Neural progenitor cell (in vitro differentiated cells): ENCODE results near the gene RNF181. TPM values are rescaled to one million over a fixed set of nuclear protein-coding genes. Genes with fewer than 3 reads are reported as not detected.

ENCODE experiments used
- DNase-seq: peaks from one replicate; pipeline ENCODE4 v3.0.0-alpha.2; 2016; ENCODE audit warnings: low spot score
- H2AFZ ChIP-seq: fragments of 200-600 bp; sonication (generic); replicated peaks from 2 replicates; pipeline ENCODE4 v1.6.1; 2016; ENCODE audit warnings: antibody characterized with exemption
- H3F3A ChIP-seq: fragments of 200-600 bp; sonication (generic); 2 replicates; pipeline ENCODE4 v1.6.1; 2016; ENCODE audit warnings: antibody characterized with exemption, low read depth
- H3K27ac ChIP-seq: fragments of 200-600 bp; sonication (generic); 2 replicates; pipeline ENCODE4 v1.5.1; 2016; ENCODE audit warnings: mild to moderate bottlenecking
- H3K27me3 ChIP-seq: fragments of 200-600 bp; sonication (generic); 2 replicates; pipeline ENCODE4 v1.6.1; 2016; ENCODE audit warnings: mild to moderate bottlenecking, moderate library complexity
- H3K36me3 ChIP-seq: fragments of 200-600 bp; sonication (generic); 2 replicates; pipeline ENCODE4 v1.5.1; 2016
- H3K4me1 ChIP-seq: fragments of 200-600 bp; sonication (generic); 2 replicates; pipeline ENCODE4 v1.6.1; 2016; ENCODE audit warnings: mixed run types
- H3K4me2 ChIP-seq: fragments of 200-600 bp; sonication (generic); 2 replicates; pipeline ENCODE4 v1.6.1; 2016
- H3K4me3 ChIP-seq: fragments of 200-600 bp; sonication (generic); 2 replicates; pipeline ENCODE4 v1.5.1; 2016
- H3K79me2 ChIP-seq: fragments of 200-600 bp; sonication (generic); 2 replicates; pipeline ENCODE4 v1.6.1; 2016; ENCODE audit warnings: low read depth
- H3K9ac ChIP-seq: fragments of 200-600 bp; sonication (generic); 2 replicates; pipeline ENCODE4 v1.6.1; 2016
- H3K9me3 ChIP-seq: fragments of 200-600 bp; sonication (generic); 2 replicates; pipeline ENCODE4 v1.5.1; 2016; ENCODE audit warnings: low read depth
- H4K20me1 ChIP-seq: fragments of 200-600 bp; sonication (generic); 2 replicates; pipeline ENCODE4 v1.6.1; 2016; ENCODE audit warnings: low read depth
- H3K27ac Mint-ChIP-seq: 3 replicates; pipeline ENCODE4 v1.8.0; 2021; ENCODE audit warnings: mixed read lengths
- H3K27me3 Mint-ChIP-seq: 2 replicates; pipeline ENCODE4 v1.8.0; 2022; ENCODE audit warnings: low read depth, mild to moderate bottlenecking, inconsistent platforms, moderate library complexity, mixed read lengths; ENCODE audit not compliant: insufficient read depth
- H3K36me3 Mint-ChIP-seq: 3 replicates; pipeline ENCODE4 v1.8.0; 2021; ENCODE audit warnings: mixed read lengths
- H3K4me1 Mint-ChIP-seq: 3 replicates; pipeline ENCODE4 v1.8.0; 2021; ENCODE audit warnings: mixed read lengths
- H3K4me3 Mint-ChIP-seq: 3 replicates; pipeline ENCODE4 v1.8.0; 2021; ENCODE audit warnings: mild to moderate bottlenecking, moderate library complexity, mixed read lengths
- H3K9me3 Mint-ChIP-seq: 3 replicates; pipeline ENCODE4 v1.8.0; 2020; ENCODE audit warnings: mixed read lengths
- EZH2 ChIP-seq: fragments of 200-600 bp; sonication (generic); IDR thresholded peaks from 2 replicates; pipeline ENCODE4 v1.6.1; 2017; ENCODE audit warnings: antibody characterized with exemption, mild to moderate bottlenecking, moderate library complexity
- EZH2phosphoT487 ChIP-seq: fragments of 200-600 bp; sonication (generic); IDR thresholded peaks from 2 replicates; pipeline ENCODE4 v1.6.1; 2017; ENCODE audit warnings: antibody characterized with exemption
- total RNA-seq: library from RNA; depleted of rRNA; stranded (reverse); fragments of >200 nt; gene quantifications from 2 replicates; pipeline ENCODE4 v1.2.3, GENCODE V29; 2015; ENCODE audit warnings: low replicate concordance
- TF ChIP-seq, protein P1 (sequence below): fragments of 200-600 bp; sonication (generic); IDR thresholded peaks from 2 replicates; pipeline ENCODE4 v1.5.1; 2017; ENCODE audit warnings: antibody characterized with exemption, mild to moderate bottlenecking

The RNF181 gene
- total RNA-seq, 1 donor from 2014 or later = 81.3 TPM

DNA sequence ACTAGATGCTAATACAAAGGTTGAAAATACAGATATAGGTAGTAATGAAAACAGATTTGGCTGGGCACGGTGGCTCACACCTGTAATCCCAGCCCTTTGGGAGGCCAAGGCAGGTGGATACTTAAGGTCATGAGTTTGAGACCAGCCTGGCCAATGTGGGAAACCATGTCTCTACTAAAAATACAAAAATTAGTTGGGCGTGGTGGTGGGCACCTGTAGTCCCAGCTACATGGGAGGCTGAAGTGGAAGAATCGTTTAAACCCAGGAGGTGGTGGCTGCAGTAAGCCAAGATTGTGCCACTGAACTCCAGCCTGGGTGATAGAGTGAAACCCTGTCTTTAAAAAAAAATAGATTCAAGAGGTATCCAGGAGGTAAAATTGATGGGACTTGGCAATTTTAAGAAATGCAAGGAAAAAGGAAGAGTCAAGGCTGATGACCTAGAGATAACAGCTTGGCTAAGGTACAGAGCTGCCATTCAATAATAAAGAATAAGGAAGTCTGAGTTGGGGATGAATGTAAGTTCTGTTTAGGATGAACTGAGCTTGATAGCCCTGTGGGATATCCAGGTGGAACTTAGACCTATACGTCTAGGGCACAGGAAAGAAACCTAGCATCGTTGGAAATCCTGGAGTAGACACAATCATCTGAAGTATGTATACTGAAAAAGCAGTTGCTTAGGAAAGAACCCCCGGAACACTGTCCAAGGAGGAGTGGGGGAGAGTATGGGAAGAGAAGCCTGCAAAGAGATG, 47.5 kb upstream of the RNF181 start:
- no peak overlapping the region for H3K27ac Mint-ChIP-seq
- Histone ChIP-seq H3K9me3 (no peaks in the 10 kb centered on the region), H3K27ac (no peak overlapping the region), H3K79me2 (peaks cover 7% of the 10 kb centered on the region), H3K27me3 (no peaks in the 10 kb centered on the region), H3F3A (peaks cover 66% of the 10 kb centered on the region), H3K4me3 (no peak overlapping the region), H3K36me3 (peaks cover 6% of the 10 kb centered on the region), H2AFZ (no peak overlapping the region), H3K4me2 (no peak overlapping the region), H3K4me1 (peaks cover under 1% of the 10 kb centered on the region), H3K9ac (no peak overlapping the region), H4K20me1 (peaks cover 42% of the 10 kb centered on the region)
- peaks cover 11% of the 10 kb centered on the region for H3K4me1 Mint-ChIP-seq
- TF ChIP-seq EZH2phosphoT487 = no peak
- TF ChIP-seq, protein P1, sequence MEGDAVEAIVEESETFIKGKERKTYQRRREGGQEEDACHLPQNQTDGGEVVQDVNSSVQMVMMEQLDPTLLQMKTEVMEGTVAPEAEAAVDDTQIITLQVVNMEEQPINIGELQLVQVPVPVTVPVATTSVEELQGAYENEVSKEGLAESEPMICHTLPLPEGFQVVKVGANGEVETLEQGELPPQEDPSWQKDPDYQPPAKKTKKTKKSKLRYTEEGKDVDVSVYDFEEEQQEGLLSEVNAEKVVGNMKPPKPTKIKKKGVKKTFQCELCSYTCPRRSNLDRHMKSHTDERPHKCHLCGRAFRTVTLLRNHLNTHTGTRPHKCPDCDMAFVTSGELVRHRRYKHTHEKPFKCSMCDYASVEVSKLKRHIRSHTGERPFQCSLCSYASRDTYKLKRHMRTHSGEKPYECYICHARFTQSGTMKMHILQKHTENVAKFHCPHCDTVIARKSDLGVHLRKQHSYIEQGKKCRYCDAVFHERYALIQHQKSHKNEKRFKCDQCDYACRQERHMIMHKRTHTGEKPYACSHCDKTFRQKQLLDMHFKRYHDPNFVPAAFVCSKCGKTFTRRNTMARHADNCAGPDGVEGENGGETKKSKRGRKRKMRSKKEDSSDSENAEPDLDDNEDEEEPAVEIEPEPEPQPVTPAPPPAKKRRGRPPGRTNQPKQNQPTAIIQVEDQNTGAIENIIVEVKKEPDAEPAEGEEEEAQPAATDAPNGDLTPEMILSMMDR = no peak
- no peak for TF ChIP-seq EZH2
- peaks cover 6% of the 10 kb centered on the region for H3K27me3 Mint-ChIP-seq
- H3K36me3 Mint-ChIP-seq = peaks cover 24% of the 10 kb centered on the region
- no peak overlapping the region for H3K4me3 Mint-ChIP-seq
- H3K9me3 Mint-ChIP-seq = no peaks in the 10 kb centered on the region
- no peak for DNase-seq

DNA sequence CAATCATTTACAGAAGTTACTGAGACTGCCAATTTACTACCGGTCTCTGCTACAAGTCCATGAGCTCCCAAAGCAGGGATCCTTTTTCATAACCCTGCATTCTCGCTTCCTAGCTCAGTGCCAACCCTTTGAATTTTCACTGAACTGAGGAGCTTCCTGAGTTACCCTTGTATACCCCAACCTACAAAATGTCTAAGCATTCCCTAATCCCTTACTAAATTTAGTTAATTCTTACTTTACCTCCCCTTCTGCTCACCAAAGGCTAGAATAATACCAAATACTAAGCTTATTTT, 47.0 kb upstream of the RNF181 start:
- no peak overlapping the region for H3K27ac ChIP-seq
- peaks cover under 1% of the 10 kb centered on the region for H3K36me3 ChIP-seq
- H3K4me2 ChIP-seq = no peak overlapping the region
- no peak overlapping the region for H2AFZ ChIP-seq
- peaks cover 2% of the 10 kb centered on the region for H3K79me2 ChIP-seq
- no peak overlapping the region for H3K4me3 ChIP-seq
- peaks cover 7% of the 10 kb centered on the region for H3K4me1 Mint-ChIP-seq
- H3K9me3 ChIP-seq = no peaks in the 10 kb centered on the region
- H3F3A ChIP-seq = peaks cover 61% of the 10 kb centered on the region
- no peak overlapping the region for H3K9ac ChIP-seq
- peaks cover 20% of the 10 kb centered on the region for H3K36me3 Mint-ChIP-seq
- no peak overlapping the region for H3K4me3 Mint-ChIP-seq
- H3K27me3 Mint-ChIP-seq = peaks cover 6% of the 10 kb centered on the region
- peaks cover 37% of the 10 kb centered on the region for H4K20me1 ChIP-seq
- no peak overlapping the region for H3K27ac Mint-ChIP-seq
- no peaks in the 10 kb centered on the region for H3K4me1 ChIP-seq
- TF ChIP-seq, protein P1 = no peak
- TF ChIP-seq EZH2phosphoT487 = no peak
- no peak for TF ChIP-seq EZH2
- no peak for DNase-seq
- no peaks in the 10 kb centered on the region for H3K27me3 ChIP-seq
- H3K9me3 Mint-ChIP-seq = no peaks in the 10 kb centered on the region

DNA sequence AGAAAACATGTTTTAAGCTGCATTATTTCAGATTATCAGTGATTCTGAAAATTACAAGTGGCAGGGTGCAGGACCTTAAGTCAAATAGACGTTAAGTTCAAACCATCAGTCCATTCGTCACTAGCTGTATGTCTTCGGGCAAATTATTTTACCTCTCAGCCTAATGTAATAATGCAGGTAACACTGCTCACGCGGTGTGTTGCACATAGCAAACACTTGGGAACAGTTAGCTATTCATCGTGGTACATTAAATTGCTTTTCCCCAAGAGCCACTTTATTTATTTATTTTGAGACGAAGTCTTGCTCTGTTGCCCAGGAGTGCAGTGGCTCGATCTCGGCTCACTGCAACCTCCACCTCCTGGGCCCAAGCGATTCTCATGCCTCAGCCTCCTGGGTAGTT, 46.5 kb upstream of the RNF181 start:
- Histone ChIP-seq H3K27ac (no peak overlapping the region), H4K20me1 (peaks cover 35% of the 10 kb centered on the region), H3K79me2 (no peaks in the 10 kb centered on the region), H3K27me3 (no peaks in the 10 kb centered on the region), H3K4me2 (no peak overlapping the region), H3F3A (peaks cover 56% of the 10 kb centered on the region), H3K4me1 (no peaks in the 10 kb centered on the region), H2AFZ (no peak overlapping the region), H3K4me3 (no peak overlapping the region), H3K36me3 (no peaks in the 10 kb centered on the region), H3K9me3 (no peaks in the 10 kb centered on the region), H3K9ac (no peak overlapping the region)
- Mint-ChIP-seq H3K27me3 (peaks cover 6% of the 10 kb centered on the region), H3K36me3 (peaks cover 17% of the 10 kb centered on the region), H3K4me3 (no peak overlapping the region), H3K27ac (no peak overlapping the region), H3K9me3 (no peaks in the 10 kb centered on the region), H3K4me1 (peaks cover 3% of the 10 kb centered on the region)
- DNase-seq = no peak
- no peak for TF ChIP-seq EZH2phosphoT487
- no peak for TF ChIP-seq EZH2
- TF ChIP-seq, protein P1 = no peak
